GM12873 (cell line): ENCODE measurements around the gene PHF23.

Experiments used
- CTCF ChIP-seq: IDR thresholded peaks from 2 replicates; pipeline ENCODE4 v1.5.1; 2012; ENCODE audit warnings: low read depth, mild to moderate bottlenecking, moderate library complexity, low read length, control low read depth; ENCODE audit not compliant: insufficient read depth; ENCODE audit errors: missing control alignments

The PHF23 gene

DNA sequence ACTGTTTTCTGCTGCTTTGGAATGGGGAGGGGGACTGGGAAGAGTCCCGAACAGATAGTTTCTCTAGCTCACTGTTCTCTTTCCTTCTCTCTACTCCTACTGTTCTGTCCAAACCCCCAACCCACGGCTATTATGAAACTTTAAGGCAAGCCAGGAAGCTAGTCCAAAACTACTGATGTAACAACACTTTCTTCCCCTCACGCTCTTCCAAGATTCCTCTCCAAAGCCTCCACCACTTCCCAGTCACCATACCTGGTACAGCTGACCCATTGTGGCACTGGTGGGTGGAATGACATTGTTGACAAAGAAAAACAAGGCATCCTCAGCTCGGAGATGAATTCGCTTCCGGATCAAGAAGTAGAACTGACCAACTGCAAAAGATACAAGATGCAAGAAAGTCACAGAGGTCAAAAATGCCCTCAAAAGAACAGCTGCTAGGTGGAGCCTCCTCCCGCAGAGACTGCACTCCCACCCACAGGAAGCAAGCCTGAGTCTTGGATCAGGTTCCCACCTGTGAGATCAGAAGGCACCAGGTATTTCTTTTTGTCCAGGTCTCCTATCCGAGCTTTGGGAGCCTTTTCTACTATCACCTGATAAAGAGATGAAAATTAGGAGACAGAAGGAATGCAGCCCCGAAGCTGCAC is 2.0 kb upstream of the PHF23 start:
- TF ChIP-seq CTCF: no peak

DNA sequence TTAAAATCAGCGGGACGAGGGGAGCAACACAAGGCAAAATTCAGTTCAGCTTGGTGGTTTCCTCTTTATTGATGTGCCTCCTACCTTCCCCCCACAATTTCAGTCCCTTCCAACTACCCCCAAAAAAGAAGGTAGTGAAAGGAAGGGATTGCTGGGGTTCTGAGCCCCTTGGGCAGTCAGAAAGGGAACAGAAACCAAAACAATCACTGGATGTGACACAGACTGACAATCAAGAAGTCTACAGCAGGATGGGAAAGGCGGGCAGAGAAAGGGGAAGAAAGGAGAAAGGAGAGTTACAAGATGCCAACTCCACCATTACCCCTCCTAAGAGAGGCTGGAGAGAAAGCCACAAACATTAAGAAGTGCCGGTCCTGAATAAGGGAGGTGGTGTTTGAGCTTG is 1.1 kb upstream of the PHF23 start:
- TF ChIP-seq CTCF: no peak

DNA sequence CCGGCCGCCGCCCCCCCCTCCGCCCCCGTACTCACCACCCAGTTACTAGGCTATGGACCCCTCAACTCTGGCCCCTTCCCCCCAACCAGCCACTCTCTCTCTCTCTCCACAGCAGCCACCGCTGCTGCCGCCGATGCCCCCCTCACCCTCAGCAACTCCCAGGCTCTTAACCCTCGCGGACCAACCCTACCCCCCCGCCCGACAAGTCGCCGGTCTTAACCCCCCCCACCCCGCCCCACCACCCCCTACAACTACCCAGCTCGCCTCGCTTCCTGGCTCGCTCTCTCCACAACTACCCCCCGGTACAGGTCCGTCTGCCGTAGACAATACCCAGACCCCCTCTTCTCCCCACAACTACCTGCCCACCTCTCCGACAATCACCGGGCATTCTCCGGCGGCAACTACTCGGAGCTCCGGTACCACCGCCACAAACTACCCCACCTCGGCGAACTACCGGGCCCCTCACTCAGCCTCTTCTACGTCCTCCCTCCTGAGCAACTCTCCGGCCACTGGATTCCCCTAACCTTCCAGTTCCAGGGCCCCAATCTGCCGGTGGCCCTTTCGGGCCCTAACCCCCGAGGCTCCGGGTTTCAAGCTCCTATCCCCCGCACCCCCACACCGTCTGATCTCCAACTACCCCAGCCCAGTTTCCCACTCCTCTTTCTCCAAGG is 702 bp downstream of the PHF23 start:
- no peak for TF ChIP-seq CTCF

DNA sequence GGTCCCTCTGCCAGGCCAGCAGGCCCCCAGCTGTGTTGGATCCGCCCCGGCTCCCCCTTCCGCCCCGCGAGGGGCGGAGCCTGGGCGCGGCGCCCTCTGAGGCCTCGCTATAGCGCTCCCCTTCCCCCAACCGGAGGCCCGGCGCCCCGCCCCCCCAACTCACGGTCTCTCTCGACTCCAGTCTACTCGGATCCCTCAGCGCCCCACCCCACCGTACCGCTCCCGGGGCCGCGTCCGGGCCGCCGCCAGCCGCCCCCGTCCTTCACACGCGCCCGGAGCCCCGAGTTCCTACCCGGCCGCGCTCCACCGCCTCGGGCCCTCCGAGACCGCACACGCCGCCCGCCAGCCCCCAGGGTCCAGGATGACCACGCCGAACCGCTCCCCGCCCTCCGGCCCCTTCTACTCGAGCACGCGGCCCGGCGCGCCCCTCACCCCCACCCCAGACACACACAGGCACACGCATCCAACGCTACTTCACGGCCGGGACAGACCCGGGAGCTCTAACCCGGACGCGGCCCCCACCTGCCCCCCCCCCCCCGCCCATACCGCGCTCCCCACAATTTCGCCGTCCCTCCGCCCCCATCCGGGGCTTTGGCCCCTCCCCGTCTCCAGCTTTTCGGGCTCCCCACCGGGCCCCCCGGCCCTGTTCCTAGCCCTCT is 1.4 kb downstream of the PHF23 start:
- no peak for TF ChIP-seq CTCF

GRCh38 chr17:7237266-7237760 is 1.9 kb downstream of the PHF23 start:
- no peak for TF ChIP-seq CTCF

- TF ChIP-seq CTCF: no peak
Measured at GRCh38 chr17:7236808-7237207, 2.4 kb downstream of the PHF23 start.
